Measurements from ENCODE around the gene SUSD3. TPM values are rescaled to one million over a fixed set of nuclear protein-coding genes. Genes with fewer than 3 reads are reported as not detected.

Gene SUSD3
- total and polyA plus RNA-seq, 2 donors from 2014 or later: 12.2 to 34.6 TPM

- no peaks in the 10 kb centered on the region for H3K27me3 ChIP-seq (ENCODE audit: control insufficient read depth, insufficient read depth, low read length)
- DNase-seq (peak in 1 of 5 donors; percentile 61), FAIRE-seq (no peak)
- H3K27ac ChIP-seq (ENCODE audit: low read depth in 2 of 2, low read length in 2 of 2): no peak overlapping the region
- no peak overlapping the region for H3K4me3 ChIP-seq (ENCODE audit: low read length in 3 of 3)
- no peak for TF ChIP-seq CTCF (IDR thresholded peaks at IDR 0.05; ENCODE audit: borderline replicate concordance, extremely low read depth, insufficient read depth)
- no peaks in the 10 kb centered on the region for H3K9me3 ChIP-seq (ENCODE audit: control insufficient read depth in 2 of 3, insufficient read depth in 1 of 3, low read length in 3 of 3)
- no peak overlapping the region for H3K9ac ChIP-seq (ENCODE audit: low read length in 3 of 3)
- H3K4me1 ChIP-seq (ENCODE audit: control insufficient read depth in 2 of 3, insufficient read depth in 2 of 3, low read depth in 1 of 3, low read length in 3 of 3): no peaks in the 10 kb centered on the region
- H3K36me3 ChIP-seq (ENCODE audit: control insufficient read depth in 2 of 3, insufficient read depth in 3 of 3, low read length in 3 of 3): no peaks in the 10 kb centered on the region
- intact Hi-C loops (cut with DNase I): no loop called here
These were observed 21.5 kb upstream of the SUSD3 start for GRCh38 chr9:93036887-93037475.

- Histone ChIP-seq H3K9ac (ENCODE audit: low read length in 3 of 3) (no peak overlapping the region), H3K4me1 (ENCODE audit: control insufficient read depth in 2 of 3, insufficient read depth in 2 of 3, low read depth in 1 of 3, low read length in 3 of 3) (no peaks in the 10 kb centered on the region), H3K36me3 (ENCODE audit: control insufficient read depth in 2 of 3, insufficient read depth in 3 of 3, low read length in 3 of 3) (no peaks in the 10 kb centered on the region), H3K27ac (ENCODE audit: low read depth in 2 of 2, low read length in 2 of 2) (no peak overlapping the region), H3K27me3 (ENCODE audit: control insufficient read depth, insufficient read depth, low read length) (no peaks in the 10 kb centered on the region), H3K4me3 (ENCODE audit: low read length in 3 of 3) (no peak overlapping the region), H3K9me3 (ENCODE audit: control insufficient read depth in 2 of 3, insufficient read depth in 1 of 3, low read length in 3 of 3) (no peaks in the 10 kb centered on the region)
- TF ChIP-seq CTCF (IDR thresholded peaks at IDR 0.05; ENCODE audit: borderline replicate concordance, extremely low read depth, insufficient read depth): no peak
- FAIRE-seq (no peak), DNase-seq (peak in 2 of 5 donors; percentile 38 to 66)
- intact Hi-C loops (cut with DNase I): no loop called here
These were observed 21.0 kb upstream of the SUSD3 start for GRCh38 chr9:93037476-93037971.

- intact Hi-C loops (cut with DNase I): no loop called here
- H3K27ac ChIP-seq (ENCODE audit: low read depth in 2 of 2, low read length in 2 of 2): no peak overlapping the region
- no peak for FAIRE-seq
- H3K4me1 ChIP-seq (ENCODE audit: control insufficient read depth in 2 of 3, insufficient read depth in 2 of 3, low read depth in 1 of 3, low read length in 3 of 3): no peaks in the 10 kb centered on the region
- TF ChIP-seq CTCF (IDR thresholded peaks at IDR 0.05; ENCODE audit: borderline replicate concordance, extremely low read depth, insufficient read depth): no peak
- no peaks in the 10 kb centered on the region for H3K36me3 ChIP-seq (ENCODE audit: control insufficient read depth in 2 of 3, insufficient read depth in 3 of 3, low read length in 3 of 3)
- DNase-seq: no peak
- no peaks in the 10 kb centered on the region for H3K27me3 ChIP-seq (ENCODE audit: control insufficient read depth, insufficient read depth, low read length)
- H3K9me3 ChIP-seq (ENCODE audit: control insufficient read depth in 2 of 3, insufficient read depth in 1 of 3, low read length in 3 of 3): no peaks in the 10 kb centered on the region
- H3K9ac ChIP-seq (ENCODE audit: low read length in 3 of 3): no peak overlapping the region
- H3K4me3 ChIP-seq (ENCODE audit: low read length in 3 of 3): no peak overlapping the region
These were observed 19.6 kb upstream of the SUSD3 start for GRCh38 chr9:93038918-93039317.

- intact Hi-C loops (cut with DNase I): no loop called here
- Histone ChIP-seq H3K27ac (ENCODE audit: low read depth in 2 of 2, low read length in 2 of 2) (no peak overlapping the region), H3K27me3 (ENCODE audit: control insufficient read depth, insufficient read depth, low read length) (no peaks in the 10 kb centered on the region), H3K36me3 (ENCODE audit: control insufficient read depth in 2 of 3, insufficient read depth in 3 of 3, low read length in 3 of 3) (no peaks in the 10 kb centered on the region), H3K4me3 (ENCODE audit: low read length in 3 of 3) (no peak overlapping the region), H3K4me1 (ENCODE audit: control insufficient read depth in 2 of 3, insufficient read depth in 2 of 3, low read depth in 1 of 3, low read length in 3 of 3) (no peaks in the 10 kb centered on the region), H3K9ac (ENCODE audit: low read length in 3 of 3) (no peak overlapping the region), H3K9me3 (ENCODE audit: control insufficient read depth in 2 of 3, insufficient read depth in 1 of 3, low read length in 3 of 3) (no peaks in the 10 kb centered on the region)
- TF ChIP-seq CTCF (IDR thresholded peaks at IDR 0.05; ENCODE audit: borderline replicate concordance, extremely low read depth, insufficient read depth): no peak
- no peak for FAIRE-seq
- no peak for DNase-seq
These were observed 19.0 kb upstream of the SUSD3 start for GRCh38 chr9:93039456-93039855.

Data from kidney (tissue), 14 donors.